Fibroblast of the aortic adventitia (primary cell): Measurements from ENCODE around the gene PHLDA2. TPM values are rescaled to one million over a fixed set of nuclear protein-coding genes. Genes with fewer than 3 reads are reported as not detected.
A peak's percentile ranks its signal among the peaks of the same experiment; 100 is the strongest.

Experiments used
- DNase-seq: peaks from one replicate; pipeline ENCODE4 v3.0.0-alpha.2; 2010; ENCODE audit warnings: low read depth
- H3K4me3 ChIP-seq: 2 replicates; pipeline ENCODE4 v1.5.1; 2011; ENCODE audit warnings: low read depth, mild to moderate bottlenecking, control low read depth, low read length, moderate library complexity
- total RNA-seq: library from RNA; depleted of rRNA; stranded (reverse); fragments of >200 nt; gene quantifications from 2 replicates; pipeline ENCODE4 v1.2.3, GENCODE V29; 2012; ENCODE audit warnings: low replicate concordance
- TF ChIP-seq, protein P1 (sequence below): IDR thresholded peaks from 2 replicates; pipeline ENCODE4 v1.5.1; 2011; ENCODE audit warnings: mild to moderate bottlenecking, low read length, control low read depth, inconsistent platforms; ENCODE audit not compliant: insufficient read depth

PHLDA2 gene
- total RNA-seq, 1 donor, result 3.8 TPM

DNA sequence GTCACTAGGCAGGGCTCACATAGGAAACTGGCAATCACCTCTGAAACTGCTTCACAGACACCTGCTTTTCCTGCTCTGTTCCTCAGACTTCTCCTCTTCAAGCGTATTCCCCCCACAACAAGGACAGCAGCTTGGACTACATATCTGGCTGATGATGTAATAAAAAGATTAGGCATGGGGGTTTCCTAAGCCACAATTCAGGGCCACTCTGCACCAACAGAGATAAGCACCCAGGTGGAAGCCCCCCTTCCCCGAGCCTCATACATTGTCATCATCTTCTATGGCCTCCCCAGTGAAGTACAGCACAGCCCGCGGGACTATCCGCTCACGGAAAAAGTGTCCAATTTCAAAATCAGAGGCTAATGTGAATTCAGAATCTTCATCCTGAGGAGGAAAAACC is 25.0 kb upstream of the PHLDA2 start:
- DNase-seq, result no peak
- TF ChIP-seq, protein P1, sequence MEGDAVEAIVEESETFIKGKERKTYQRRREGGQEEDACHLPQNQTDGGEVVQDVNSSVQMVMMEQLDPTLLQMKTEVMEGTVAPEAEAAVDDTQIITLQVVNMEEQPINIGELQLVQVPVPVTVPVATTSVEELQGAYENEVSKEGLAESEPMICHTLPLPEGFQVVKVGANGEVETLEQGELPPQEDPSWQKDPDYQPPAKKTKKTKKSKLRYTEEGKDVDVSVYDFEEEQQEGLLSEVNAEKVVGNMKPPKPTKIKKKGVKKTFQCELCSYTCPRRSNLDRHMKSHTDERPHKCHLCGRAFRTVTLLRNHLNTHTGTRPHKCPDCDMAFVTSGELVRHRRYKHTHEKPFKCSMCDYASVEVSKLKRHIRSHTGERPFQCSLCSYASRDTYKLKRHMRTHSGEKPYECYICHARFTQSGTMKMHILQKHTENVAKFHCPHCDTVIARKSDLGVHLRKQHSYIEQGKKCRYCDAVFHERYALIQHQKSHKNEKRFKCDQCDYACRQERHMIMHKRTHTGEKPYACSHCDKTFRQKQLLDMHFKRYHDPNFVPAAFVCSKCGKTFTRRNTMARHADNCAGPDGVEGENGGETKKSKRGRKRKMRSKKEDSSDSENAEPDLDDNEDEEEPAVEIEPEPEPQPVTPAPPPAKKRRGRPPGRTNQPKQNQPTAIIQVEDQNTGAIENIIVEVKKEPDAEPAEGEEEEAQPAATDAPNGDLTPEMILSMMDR, result no peak
- H3K4me3 ChIP-seq, result no peak overlapping the region

DNA sequence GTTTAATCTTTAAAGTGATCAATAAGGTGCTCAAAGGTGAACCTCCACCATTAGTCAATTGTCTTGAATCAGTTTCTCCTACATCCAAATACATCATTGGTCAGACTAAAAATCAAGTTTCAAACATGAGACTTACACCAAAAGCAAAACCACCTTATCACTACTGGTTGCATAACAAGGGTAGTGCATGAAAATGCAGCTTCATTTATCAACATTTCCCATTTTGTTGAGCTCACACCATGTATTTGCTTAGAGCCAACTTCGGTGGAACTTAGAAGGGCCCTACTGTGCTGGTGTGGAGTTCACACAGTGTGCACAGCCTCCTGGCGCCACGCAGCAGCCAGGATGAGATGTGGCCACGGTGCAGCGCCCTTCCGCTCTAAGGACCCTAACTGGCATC is 23.1 kb upstream of the PHLDA2 start:
- TF ChIP-seq, protein P1, result no peak
- no peak for DNase-seq
- no peak overlapping the region for H3K4me3 ChIP-seq

DNA sequence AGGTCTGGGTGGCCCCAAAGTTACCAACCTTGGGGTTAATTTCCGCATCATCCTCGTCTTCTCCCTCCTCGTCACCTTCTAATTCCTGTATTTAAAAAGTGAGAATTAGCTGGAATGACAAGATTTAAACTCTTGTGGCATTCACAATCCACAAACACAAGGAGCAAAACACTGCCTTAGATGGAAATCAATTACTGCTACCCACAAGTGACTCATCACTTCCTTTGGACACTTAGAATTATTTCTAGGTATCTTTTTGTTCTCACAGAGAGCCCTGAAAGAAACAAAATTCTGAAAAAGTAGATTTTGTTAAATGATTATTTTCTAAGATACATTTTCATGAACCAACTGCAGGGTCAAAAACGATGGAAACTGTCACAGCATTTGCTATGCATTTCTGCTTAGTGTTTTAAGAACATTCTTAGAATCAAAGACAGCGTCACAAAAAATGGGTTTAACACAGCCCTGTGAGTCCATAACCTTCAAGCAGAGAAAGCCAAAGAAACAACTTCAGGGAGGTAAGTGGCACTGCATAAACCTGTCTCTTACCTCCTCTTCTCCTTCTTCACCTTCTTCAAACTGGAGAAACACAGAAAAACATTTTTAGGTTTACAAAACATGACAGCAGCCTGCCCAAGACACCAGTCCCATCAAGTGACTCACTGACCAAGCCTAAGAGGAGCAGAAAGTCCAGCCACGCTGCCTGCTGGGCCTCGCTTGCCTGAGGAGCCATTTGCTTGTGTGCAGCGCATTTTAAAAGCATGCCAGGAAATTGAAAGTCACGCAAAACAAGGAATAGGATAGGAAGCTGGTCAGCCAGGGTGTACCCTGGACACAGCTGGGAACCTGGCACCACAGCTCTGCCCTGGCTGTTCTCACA is 22.3 kb upstream of the PHLDA2 start:
- TF ChIP-seq, protein P1, result no peak
- no peak overlapping the region for H3K4me3 ChIP-seq
- peak; percentile 28 for DNase-seq

DNA sequence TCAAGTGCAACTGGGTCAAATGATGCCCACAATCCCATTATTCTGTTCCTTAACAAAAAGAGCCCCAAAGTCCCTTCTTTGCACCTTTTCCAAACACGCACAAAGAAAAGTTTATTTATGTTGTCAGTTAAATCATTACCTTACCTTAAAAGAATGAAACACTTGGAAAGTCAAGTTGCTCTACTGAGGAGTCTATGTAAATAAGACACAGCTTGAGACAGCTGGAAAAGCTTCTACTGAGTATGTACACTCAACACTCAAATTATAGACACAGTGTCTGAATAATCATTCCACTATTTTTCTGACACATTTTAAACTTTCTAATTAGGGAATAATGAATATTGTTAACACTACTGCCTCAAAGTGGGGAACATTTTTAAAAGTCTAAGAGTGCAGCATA is 21.6 kb upstream of the PHLDA2 start:
- H3K4me3 ChIP-seq, result no peak overlapping the region
- TF ChIP-seq, protein P1, result no peak
- no peak for DNase-seq

DNA sequence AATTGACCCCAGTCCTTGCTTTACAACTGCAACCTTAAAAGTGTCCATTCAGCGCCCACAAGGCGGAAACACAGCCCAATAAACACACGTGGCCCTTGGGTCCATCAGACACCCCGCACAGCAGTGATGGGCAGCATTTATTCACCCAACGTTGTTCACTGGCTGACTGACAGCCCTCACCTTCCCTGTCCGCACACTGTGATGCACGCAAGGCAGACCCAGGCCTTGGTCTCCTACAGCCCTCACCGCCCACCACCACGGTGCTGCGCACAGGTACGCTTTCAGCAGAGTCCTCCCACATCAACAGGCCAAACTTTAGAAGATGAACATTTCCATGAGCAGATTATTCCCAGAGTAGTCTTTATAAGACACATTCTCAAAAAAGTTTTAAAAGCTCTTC is 20.7 kb upstream of the PHLDA2 start:
- TF ChIP-seq, protein P1, result no peak
- DNase-seq, result no peak
- no peak overlapping the region for H3K4me3 ChIP-seq

DNA sequence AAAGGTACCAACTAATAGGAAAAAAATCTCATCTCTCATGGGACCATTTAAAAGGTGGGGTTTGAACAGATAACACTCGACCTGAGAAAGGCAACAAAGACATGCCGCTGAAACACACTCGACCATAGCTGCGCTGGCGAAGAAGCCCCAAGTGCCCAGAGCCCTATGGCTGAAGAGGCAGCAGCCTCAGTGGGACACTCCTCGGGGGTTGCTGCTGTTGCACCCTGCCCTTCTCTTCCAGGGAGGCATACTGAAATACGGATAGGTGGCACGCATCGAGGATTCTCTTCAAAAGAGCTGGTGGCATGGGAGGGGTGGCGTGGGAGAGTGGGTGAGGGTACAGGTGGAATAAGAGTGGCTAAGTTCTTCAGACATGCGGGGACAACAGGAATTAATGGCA is 18.5 kb upstream of the PHLDA2 start:
- DNase-seq, result no peak
- TF ChIP-seq, protein P1, result no peak
- H3K4me3 ChIP-seq, result no peak overlapping the region
